ENCODE measurements around the gene CHD5.

CHD5 gene

GRCh38 chr1:6174621-6175410 lies 5.3 kb downstream of the CHD5 start:
- no peak for DNase-seq (ENCODE audit: low read depth, low spot score)

- no peak for DNase-seq (ENCODE audit: low read depth, low spot score)
Observed at GRCh38 chr1:6172549-6172948, 7.6 kb downstream of the CHD5 start.

- DNase-seq (ENCODE audit: low read depth, low spot score) = no peak
Observed at GRCh38 chr1:6171548-6172124, 8.5 kb downstream of the CHD5 start.

GRCh38 chr1:6170742-6171201 lies 9.3 kb downstream of the CHD5 start:
- DNase-seq (ENCODE audit: low read depth, low spot score) = no peak

GRCh38 chr1:6170116-6170741 lies 9.9 kb downstream of the CHD5 start:
- no peak for DNase-seq (ENCODE audit: low read depth, low spot score)

GRCh38 chr1:6168947-6169586 lies 11.1 kb downstream of the CHD5 start:
- no peak for DNase-seq (ENCODE audit: low read depth, low spot score)

- DNase-seq (ENCODE audit: low read depth, low spot score) = no peak
Observed at GRCh38 chr1:6167391-6168303, 12.5 kb downstream of the CHD5 start.

- no peak for DNase-seq (ENCODE audit: low read depth, low spot score)
Observed at GRCh38 chr1:6166655-6167390, 13.3 kb downstream of the CHD5 start.

GRCh38 chr1:6166221-6166620 lies 13.9 kb downstream of the CHD5 start:
- DNase-seq (ENCODE audit: low read depth, low spot score) = no peak

GRCh38 chr1:6165441-6165985 lies 14.6 kb downstream of the CHD5 start:
- no peak for DNase-seq (ENCODE audit: low read depth, low spot score)

GRCh38 chr1:6165027-6165426 lies 15.1 kb downstream of the CHD5 start:
- no peak for DNase-seq (ENCODE audit: low read depth, low spot score)

GRCh38 chr1:6163973-6164617 lies 16.0 kb downstream of the CHD5 start:
- DNase-seq (ENCODE audit: low read depth, low spot score) = no peak

- DNase-seq (ENCODE audit: low read depth, low spot score) = no peak
Observed at GRCh38 chr1:6163191-6163972, 16.7 kb downstream of the CHD5 start.

- no peak for DNase-seq (ENCODE audit: low read depth, low spot score)
Observed at GRCh38 chr1:6162773-6163172, 17.3 kb downstream of the CHD5 start.

- DNase-seq (ENCODE audit: low read depth, low spot score) = no peak
Observed at GRCh38 chr1:6162341-6162740, 17.8 kb downstream of the CHD5 start.

- no peak for DNase-seq (ENCODE audit: low read depth, low spot score)
Observed at GRCh38 chr1:6158181-6158580, 21.9 kb downstream of the CHD5 start.

- no peak for DNase-seq (ENCODE audit: low read depth, low spot score)
Observed at GRCh38 chr1:6157528-6158174, 22.5 kb downstream of the CHD5 start.

GRCh38 chr1:6157132-6157527 lies 23.0 kb downstream of the CHD5 start:
- DNase-seq (ENCODE audit: low read depth, low spot score) = no peak

All from activated CD4-positive, CD25-positive, alpha-beta regulatory T cell treated with anti-CD3 and anti-CD28 coated beads, Interleukin-2, amount 50 U/mL, for 16 hours (primary cell).